PC-9 (cell line): Measurements from ENCODE around the gene USP3. TPM values are rescaled to one million over a fixed set of nuclear protein-coding genes. Genes with fewer than 3 reads are reported as not detected.
A peak's percentile ranks its signal among the peaks of the same experiment; 100 is the strongest.

Source experiments
- BruUV-seq: library from RNA; stranded (reverse); fragments of 400-500 nt; replicated peaks from 2 replicates; lab custom pipeline; 2021; lab: Mats Ljungman, UMichigan
- CTCF ChIA-PET: fragments of 300-600 bp; sonication (Branson Sonifier 250); formaldehyde crosslinking; loops from one replicate; lab custom pipeline; 2022; ENCODE audit warnings: antibody characterized with exemption; lab: Charles Lee
- POLR2A ChIA-PET: fragments of 300-600 bp; sonication (Branson Sonifier 250); formaldehyde crosslinking; loops from one replicate; lab custom pipeline; 2022; ENCODE audit warnings: antibody characterized with exemption; ENCODE audit not compliant: unreplicated experiment; lab: Charles Lee
- DNase-seq, 2 experiments: peaks; one replicate each; pipeline versions ENCODE4 v3.0.0 to v3.0.0-alpha.2; 2015 to 2022; ENCODE audit warnings: mixed read lengths in 1 of 2
- H2AFZ ChIP-seq: fragments of 200-600 bp; sonication (generic); 2 replicates; pipeline ENCODE4 v1.8.1; 2017; ENCODE audit warnings: antibody characterized with exemption
- H3F3A ChIP-seq: fragments of 200-600 bp; sonication (generic); 2 replicates; pipeline ENCODE4 v1.8.1; 2017; ENCODE audit warnings: antibody characterized with exemption, mild to moderate bottlenecking, low read depth; ENCODE audit not compliant: insufficient read depth
- H3K27ac ChIP-seq: fragments of 200-600 bp; sonication (generic); 2 replicates; pipeline ENCODE4 v1.6.1; 2016; ENCODE audit warnings: mixed run types
- H3K27me3 ChIP-seq: fragments of 200-600 bp; sonication (generic); 2 replicates; pipeline ENCODE4 v1.6.1; 2016; ENCODE audit warnings: low read depth, mixed run types; ENCODE audit not compliant: insufficient read depth
- H3K36me3 ChIP-seq: fragments of 200-600 bp; sonication (generic); 2 replicates; pipeline ENCODE4 v1.6.1; 2016; ENCODE audit warnings: low read depth, mixed run types
- H3K4me1 ChIP-seq: fragments of 200-600 bp; sonication (generic); replicated peaks from 2 replicates; pipeline ENCODE4 v1.6.1; 2016; ENCODE audit warnings: mixed run types; ENCODE audit not compliant: insufficient read depth
- H3K4me2 ChIP-seq: fragments of 200-600 bp; sonication (generic); 2 replicates; pipeline ENCODE4 v1.6.1; 2017; ENCODE audit warnings: mixed run types
- H3K4me3 ChIP-seq: fragments of 200-600 bp; sonication (generic); 2 replicates; pipeline ENCODE4 v1.6.1; 2016; ENCODE audit warnings: mixed run types
- H3K79me2 ChIP-seq: fragments of 200-600 bp; sonication (generic); 2 replicates; pipeline ENCODE4 v1.6.1; 2017; ENCODE audit warnings: low read depth, mixed run types
- H3K9me2 ChIP-seq: fragments of 200-600 bp; sonication (generic); 2 replicates; pipeline ENCODE4 v1.8.1; 2017; ENCODE audit warnings: mild to moderate bottlenecking; ENCODE audit not compliant: insufficient read depth
- H3K9me3 ChIP-seq: fragments of 200-600 bp; sonication (generic); 2 replicates; pipeline ENCODE4 v1.8.1; 2016; ENCODE audit warnings: low read depth; ENCODE audit not compliant: insufficient read depth
- H4K20me1 ChIP-seq: fragments of 200-600 bp; sonication (generic); 2 replicates; pipeline ENCODE4 v1.8.1; 2017; ENCODE audit not compliant: insufficient read depth
- CTCF ChIP-seq: fragments of 200-600 bp; sonication (generic); conservative IDR thresholded peaks from 2 replicates; pipeline ENCODE4 v1.6.1; 2017; ENCODE audit warnings: mixed run types, antibody characterized with exemption, mild to moderate bottlenecking, moderate library complexity
- EZH2 ChIP-seq: fragments of 200-600 bp; sonication (generic); IDR thresholded peaks from 2 replicates; pipeline ENCODE4 v1.8.0; 2017; ENCODE audit warnings: antibody characterized with exemption, low read depth
- intact Hi-C: fragments of 100-400 bp; cut with micrococcal nuclease; formaldehyde crosslinking; loops from one replicate; pipeline ENCODE4 v1.10.0; 2022; ENCODE audit not compliant: unreplicated experiment
- total RNA-seq: library from RNA; stranded (reverse); gene quantifications from 2 replicates; pipeline ENCODE4 v1.2.3, GENCODE V29; 2021

The USP3 gene
- total RNA-seq, 1 experiment from 2014 or later: 57.5 TPM

GRCh38 chr15:63497642-63498467 lies 6.5 kb upstream of the USP3 start:
- POLR2A ChIA-PET: no interaction called here
- no peaks in the 10 kb centered on the region for H3K9me3 ChIP-seq
- H3K79me2 ChIP-seq: no peaks in the 10 kb centered on the region
- intact Hi-C loops: no loop called here
- H3K27me3 ChIP-seq: no peaks in the 10 kb centered on the region
- H3K36me3 ChIP-seq: no peaks in the 10 kb centered on the region
- BruUV-seq: no TSS peak
- 0 out of 2 replicates have a peak overlapping the region, but pooled peaks have one; percentile 63 for H3K27ac ChIP-seq
- H4K20me1 ChIP-seq: no peaks in the 10 kb centered on the region
- H3F3A ChIP-seq: peaks cover 35% of the 10 kb centered on the region
- H3K4me3 ChIP-seq: no peak overlapping the region
- CTCF ChIA-PET: interaction anchor here (0.5 to 1.0 kb wide), 2 partner anchors 10 to 31 kb away, joined by 3 read pairs; no protein-coding TSS in a partner anchor
- H3K4me2 ChIP-seq: no peak overlapping the region
- H2AFZ ChIP-seq: no peak overlapping the region
- H3K4me1 ChIP-seq: peaks cover 66% of the 10 kb centered on the region
- H3K9me2 ChIP-seq: no peaks in the 10 kb centered on the region
- TF ChIP-seq CTCF: no peak
- no peak for TF ChIP-seq EZH2
- DNase-seq: no peak

DNA sequence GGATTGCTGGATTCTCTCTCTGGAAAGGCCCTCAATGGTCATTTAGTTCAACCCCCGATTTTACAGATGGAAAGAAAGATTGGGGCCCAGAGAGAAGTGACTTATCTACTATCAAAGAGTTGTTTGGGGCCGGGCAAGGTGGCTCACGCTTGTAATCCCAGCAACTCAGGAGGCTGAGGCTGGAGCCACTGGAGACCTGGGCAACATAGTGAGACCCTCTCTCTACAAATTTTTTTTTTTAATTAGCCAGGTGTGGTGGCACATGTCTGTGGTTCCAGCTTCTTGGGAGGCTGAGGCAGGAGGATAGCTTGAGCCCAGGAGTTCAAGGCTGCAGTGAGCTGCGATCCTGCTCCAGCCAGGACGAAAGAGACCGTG lies 5.2 kb upstream of the USP3 start:
- BruUV-seq: no TSS peak
- peaks cover 60% of the 10 kb centered on the region for H3K4me1 ChIP-seq
- H4K20me1 ChIP-seq: no peaks in the 10 kb centered on the region
- no peak overlapping the region for H3K4me3 ChIP-seq
- no peaks in the 10 kb centered on the region for H3K27me3 ChIP-seq
- peaks cover 45% of the 10 kb centered on the region for H3F3A ChIP-seq
- no peak overlapping the region for H3K4me2 ChIP-seq
- H3K36me3 ChIP-seq: no peaks in the 10 kb centered on the region
- 0 out of 2 replicates have a peak, but pooled peaks cover 3% of the 10 kb centered on the region for H3K79me2 ChIP-seq
- no peaks in the 10 kb centered on the region for H3K9me3 ChIP-seq
- intact Hi-C loops: no loop called here
- H3K9me2 ChIP-seq: no peaks in the 10 kb centered on the region
- no peak for DNase-seq
- ChIA-PET POLR2A (no interaction called here), CTCF (no interaction called here)
- H2AFZ ChIP-seq: no peak overlapping the region
- TF ChIP-seq CTCF: no peak
- no peak for TF ChIP-seq EZH2
- no peak overlapping the region for H3K27ac ChIP-seq

GRCh38 chr15:63499611-63500010 lies 4.8 kb upstream of the USP3 start:
- DNase-seq: no peak
- intact Hi-C loops: loop anchor here (5.0 kb wide), 3 partner anchors 32 to 593 kb away; partner anchors contain the start of gene CIAO2A
- Histone ChIP-seq H4K20me1 (no peaks in the 10 kb centered on the region), H3K9me2 (no peaks in the 10 kb centered on the region), H3K4me2 (no peak overlapping the region), H2AFZ (no peak overlapping the region), H3K79me2 (peaks cover 6% of the 10 kb centered on the region; the same call in 1 of the 2 replicates), H3F3A (peaks cover 45% of the 10 kb centered on the region), H3K9me3 (no peaks in the 10 kb centered on the region), H3K4me1 (peaks cover 57% of the 10 kb centered on the region), H3K36me3 (no peaks in the 10 kb centered on the region), H3K27ac (no peak overlapping the region; the same call in 1 of the 2 replicates), H3K4me3 (no peak overlapping the region), H3K27me3 (no peaks in the 10 kb centered on the region)
- ChIA-PET CTCF (no interaction called here), POLR2A (no interaction called here)
- BruUV-seq: no TSS peak
- TF ChIP-seq CTCF: no peak
- TF ChIP-seq EZH2: no peak
